Measurements from ENCODE around the gene TMEM127. TPM values are rescaled to one million over a fixed set of nuclear protein-coding genes. Genes with fewer than 3 reads are reported as not detected.

The TMEM127 gene
- total and polyA plus RNA-seq, 3 donors from 2014 or later, result 25.0 to 32.1 (median 29.2) TPM

DNA sequence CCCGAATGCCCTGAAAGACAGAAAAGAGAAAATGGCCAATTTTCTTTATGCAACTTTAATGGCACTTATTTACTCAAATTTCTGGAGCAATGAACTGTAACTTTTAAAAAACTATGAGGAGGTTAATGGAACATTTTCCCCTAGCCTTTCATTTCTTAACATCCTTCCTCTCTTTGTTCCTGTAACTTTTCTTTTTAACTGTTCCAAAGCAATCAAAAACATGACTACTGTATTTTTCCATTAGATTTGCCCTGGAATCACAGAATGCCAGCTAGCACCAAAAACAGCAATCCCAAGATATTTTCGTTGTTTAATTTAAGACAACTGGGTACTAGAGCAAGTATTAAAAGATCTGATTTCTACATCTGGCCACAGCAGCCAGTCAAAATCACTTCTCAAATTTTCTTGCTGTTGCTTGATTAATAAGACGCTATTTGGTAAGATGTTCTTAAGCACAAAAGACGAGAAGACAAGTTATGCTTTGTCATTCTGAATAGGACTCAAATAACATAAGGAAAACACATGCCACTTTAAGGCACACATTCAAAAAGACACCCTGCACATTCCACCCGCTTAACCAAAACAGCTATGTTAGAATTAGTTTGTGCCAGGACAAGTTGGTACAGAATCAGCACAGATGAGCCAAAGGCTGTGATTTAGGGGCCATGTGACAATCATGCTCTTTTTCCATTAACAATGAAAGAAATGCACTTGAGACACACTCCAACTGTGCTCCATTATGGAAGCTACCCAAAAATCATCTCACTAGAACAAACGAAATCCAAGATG, 60.8 kb downstream of the TMEM127 start:
- no peak for DNase-seq
- 36 to 38% methylated on average over 6 of the region's 6 CpGs for whole genome bisulfite sequencing, 2 donors
- TF ChIP-seq POLR2A (IDR thresholded peaks at IDR 0.05), result no peak

GRCh38 chr2:96203130-96204028, 62.4 kb downstream of the TMEM127 start:
- no peak for DNase-seq
- WGBS, 2 donors, result 81 to 83% methylated on average over 9 of the region's 9 CpGs
- peaks cover 30% of the 10 kb centered on the region for H3K4me1 ChIP-seq
- peak overlapping the region in 1 of 2 donors; percentile 2 for H3K27ac ChIP-seq
- H3K9me3 ChIP-seq, result no peaks in the 10 kb centered on the region
- H3K36me3 ChIP-seq (ENCODE audit: low read depth, missing control alignments), result no peaks in the 10 kb centered on the region
- H3K27me3 ChIP-seq, result no peaks in the 10 kb centered on the region
- H3K4me3 ChIP-seq, result no peak overlapping the region
- intact Hi-C loops (cut with DNase I; ENCODE audit: low total_unique reads), result no loop called here
- TF ChIP-seq POLR2A (IDR thresholded peaks at IDR 0.05) (no peak), CTCF (IDR thresholded peaks at IDR 0.05) (no peak)

More for the DNA sequence above, 60.8 kb downstream of the TMEM127 start:
- peaks cover 31% of the 10 kb centered on the region for H3K4me1 ChIP-seq
- intact Hi-C loops (cut with DNase I; ENCODE audit: low total_unique reads), result no loop called here
- no peaks in the 10 kb centered on the region for H3K27me3 ChIP-seq
- H3K9me3 ChIP-seq, result no peaks in the 10 kb centered on the region
- no peak overlapping the region for H3K4me3 ChIP-seq
- H3K27ac ChIP-seq, result peak overlapping the region in 1 of 2 donors; percentile 2
- H3K36me3 ChIP-seq (ENCODE audit: low read depth, missing control alignments), result no peaks in the 10 kb centered on the region

DNA sequence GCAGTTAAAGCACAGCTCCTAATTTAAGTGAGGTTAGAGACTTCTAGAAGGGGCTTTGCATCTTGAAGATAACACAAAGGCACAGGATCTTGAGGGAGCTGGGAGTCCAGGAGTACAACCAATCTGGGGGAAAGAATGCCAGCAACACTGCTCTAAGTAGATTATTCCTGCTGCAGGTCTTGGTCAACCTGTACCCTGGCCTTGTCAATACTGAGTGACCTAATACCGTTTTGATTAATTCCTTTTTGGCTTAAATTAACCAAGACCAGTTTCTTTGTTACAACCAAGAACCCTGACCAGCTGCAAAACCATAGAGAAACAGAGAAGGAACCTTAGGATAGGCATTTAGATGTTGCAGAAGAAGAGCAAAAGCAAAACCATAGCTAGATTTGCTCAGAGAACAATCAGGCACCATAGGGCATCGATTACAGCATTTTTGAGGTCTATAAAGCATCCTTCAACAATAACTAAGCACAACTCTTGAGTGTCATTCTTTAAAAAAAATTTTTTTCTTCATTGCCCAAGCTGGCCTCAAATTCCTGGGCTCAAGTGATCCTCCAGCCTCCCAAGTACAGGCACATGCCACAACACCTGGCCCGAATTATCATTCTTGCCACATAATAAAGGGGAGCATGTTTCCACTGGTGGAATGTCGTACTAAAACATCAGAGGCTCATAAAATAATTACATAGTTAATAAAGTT, 63.5 kb downstream of the TMEM127 start:
- Histone ChIP-seq H3K27ac (peak overlapping the region in 1 of 2 donors; percentile 2), H3K36me3 (ENCODE audit: low read depth, missing control alignments) (no peaks in the 10 kb centered on the region), H3K27me3 (no peaks in the 10 kb centered on the region), H3K4me3 (no peak overlapping the region), H3K4me1 (peaks cover 30% of the 10 kb centered on the region), H3K9me3 (no peaks in the 10 kb centered on the region)
- WGBS, 2 donors, result 75 to 78% methylated on average over 4 of the region's 4 CpGs
- intact Hi-C loops (cut with DNase I; ENCODE audit: low total_unique reads), result no loop called here
- TF ChIP-seq CTCF (IDR thresholded peaks at IDR 0.05) (no peak), POLR2A (IDR thresholded peaks at IDR 0.05) (no peak)
- no peak for DNase-seq

- peaks cover 30% of the 10 kb centered on the region for H3K4me1 ChIP-seq
- WGBS, 2 donors, result 83% methylated on average over 5 of the region's 5 CpGs
- TF ChIP-seq POLR2A (IDR thresholded peaks at IDR 0.05), result no peak
- no peak for TF ChIP-seq CTCF (IDR thresholded peaks at IDR 0.05)
- H3K27ac ChIP-seq, result no peak overlapping the region
- H3K36me3 ChIP-seq (ENCODE audit: low read depth, missing control alignments), result no peaks in the 10 kb centered on the region
- intact Hi-C loops (cut with DNase I; ENCODE audit: low total_unique reads), result no loop called here
- H3K9me3 ChIP-seq, result no peaks in the 10 kb centered on the region
- no peak for DNase-seq
- H3K4me3 ChIP-seq, result no peak overlapping the region
- H3K27me3 ChIP-seq, result no peaks in the 10 kb centered on the region
These were observed 64.5 kb downstream of the TMEM127 start for GRCh38 chr2:96201338-96201737.

- no peak for DNase-seq
- Histone ChIP-seq H3K9me3 (no peaks in the 10 kb centered on the region), H3K27me3 (no peaks in the 10 kb centered on the region), H3K27ac (no peak overlapping the region), H3K36me3 (ENCODE audit: low read depth, missing control alignments) (no peaks in the 10 kb centered on the region), H3K4me1 (peaks cover 10% of the 10 kb centered on the region), H3K4me3 (no peak overlapping the region)
- intact Hi-C loops (cut with DNase I; ENCODE audit: low total_unique reads), result no loop called here
- 80 to 87% methylated on average over 2 of the region's 2 CpGs for WGBS, 2 donors
- TF ChIP-seq CTCF (IDR thresholded peaks at IDR 0.05) (no peak), POLR2A (IDR thresholded peaks at IDR 0.05) (no peak)
These were observed 66.9 kb downstream of the TMEM127 start for GRCh38 chr2:96198921-96199320.
